GM13976 (cell line): ENCODE measurements around the gene RASAL2.

Source experiments
- DNase-seq: peaks from one replicate; pipeline ENCODE4 v3.0.0; 2012; ENCODE audit warnings: low spot score
- in situ Hi-C: fragments of 300-500 bp; cut with MboI; formaldehyde crosslinking; loops from one replicate; pipeline ENCODE4 v1.12.0; 2022; ENCODE audit warnings: low sequenced_read_pairs, mixed read lengths, inconsistent platforms; ENCODE audit not compliant: unreplicated experiment
- TF ChIP-seq, protein P1 (sequence below): IDR thresholded peaks from 2 replicates; pipeline ENCODE4 v1.5.1; 2012; ENCODE audit warnings: borderline replicate concordance, mild to moderate bottlenecking; ENCODE audit not compliant: insufficient read depth; ENCODE audit errors: extremely low read depth, missing control alignments, control extremely low read depth

The RASAL2 gene

DNA sequence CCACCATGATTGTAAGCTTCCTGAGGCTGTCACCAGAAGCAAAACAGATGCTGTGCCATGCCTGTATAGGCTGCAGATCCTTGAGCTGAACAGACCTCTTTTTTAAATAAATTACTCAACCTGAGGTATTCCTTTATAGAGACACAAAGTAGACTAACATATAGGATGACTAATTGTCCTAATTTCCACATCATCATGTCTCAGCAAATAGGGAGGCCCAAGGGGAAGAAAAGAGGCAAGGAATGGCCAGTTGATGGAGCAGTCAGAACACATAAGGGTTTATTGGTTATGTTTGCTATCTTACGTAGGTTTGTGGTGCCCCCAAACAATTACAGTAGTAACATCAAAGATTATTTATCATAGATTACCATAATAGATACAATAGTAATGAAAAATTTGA is 126.2 kb downstream of the RASAL2 start:
- no peak for DNase-seq
- in situ Hi-C loops: no loop called here
- TF ChIP-seq, protein P1, sequence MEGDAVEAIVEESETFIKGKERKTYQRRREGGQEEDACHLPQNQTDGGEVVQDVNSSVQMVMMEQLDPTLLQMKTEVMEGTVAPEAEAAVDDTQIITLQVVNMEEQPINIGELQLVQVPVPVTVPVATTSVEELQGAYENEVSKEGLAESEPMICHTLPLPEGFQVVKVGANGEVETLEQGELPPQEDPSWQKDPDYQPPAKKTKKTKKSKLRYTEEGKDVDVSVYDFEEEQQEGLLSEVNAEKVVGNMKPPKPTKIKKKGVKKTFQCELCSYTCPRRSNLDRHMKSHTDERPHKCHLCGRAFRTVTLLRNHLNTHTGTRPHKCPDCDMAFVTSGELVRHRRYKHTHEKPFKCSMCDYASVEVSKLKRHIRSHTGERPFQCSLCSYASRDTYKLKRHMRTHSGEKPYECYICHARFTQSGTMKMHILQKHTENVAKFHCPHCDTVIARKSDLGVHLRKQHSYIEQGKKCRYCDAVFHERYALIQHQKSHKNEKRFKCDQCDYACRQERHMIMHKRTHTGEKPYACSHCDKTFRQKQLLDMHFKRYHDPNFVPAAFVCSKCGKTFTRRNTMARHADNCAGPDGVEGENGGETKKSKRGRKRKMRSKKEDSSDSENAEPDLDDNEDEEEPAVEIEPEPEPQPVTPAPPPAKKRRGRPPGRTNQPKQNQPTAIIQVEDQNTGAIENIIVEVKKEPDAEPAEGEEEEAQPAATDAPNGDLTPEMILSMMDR: no peak

DNA sequence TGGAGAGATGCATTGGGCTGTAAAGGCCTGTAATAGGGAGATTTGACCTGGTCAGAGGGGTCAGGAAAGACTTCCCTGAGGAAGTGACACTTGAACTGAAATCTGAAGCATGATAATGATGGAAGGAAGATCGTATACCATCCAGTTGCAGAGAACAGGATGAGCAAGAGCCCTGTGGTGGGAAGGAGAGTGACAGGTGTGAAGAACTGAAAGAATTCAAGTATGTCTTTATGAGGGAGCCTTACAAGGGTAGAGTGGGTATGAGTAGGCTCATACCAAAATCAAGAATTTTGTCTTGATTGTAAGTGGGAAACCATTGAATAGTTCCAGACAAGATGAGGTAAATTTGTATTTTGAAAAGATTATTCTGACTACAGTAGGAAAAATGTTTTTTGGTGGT is 129.4 kb downstream of the RASAL2 start:
- DNase-seq: no peak
- TF ChIP-seq, protein P1: no peak
- in situ Hi-C loops: no loop called here

DNA sequence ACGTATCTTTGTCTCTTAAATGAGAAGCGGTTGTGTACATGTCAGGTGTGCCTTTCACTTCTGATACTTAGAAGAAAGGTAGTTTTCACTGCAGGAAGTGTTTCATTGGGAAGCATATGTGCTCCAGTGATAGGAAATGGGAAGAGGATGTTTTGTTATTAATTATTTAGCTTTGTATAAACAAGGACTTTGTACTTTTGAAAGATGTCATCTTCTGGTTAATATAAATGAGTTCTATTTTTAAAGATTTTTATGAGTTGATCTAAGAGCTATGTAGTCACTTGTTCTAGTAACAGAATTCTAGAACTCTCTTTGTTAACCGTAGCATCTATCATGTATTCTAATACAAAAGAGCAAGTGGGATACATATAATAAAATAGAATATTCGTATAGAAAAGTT is 130.5 kb downstream of the RASAL2 start:
- in situ Hi-C loops: no loop called here
- TF ChIP-seq, protein P1: no peak

DNA sequence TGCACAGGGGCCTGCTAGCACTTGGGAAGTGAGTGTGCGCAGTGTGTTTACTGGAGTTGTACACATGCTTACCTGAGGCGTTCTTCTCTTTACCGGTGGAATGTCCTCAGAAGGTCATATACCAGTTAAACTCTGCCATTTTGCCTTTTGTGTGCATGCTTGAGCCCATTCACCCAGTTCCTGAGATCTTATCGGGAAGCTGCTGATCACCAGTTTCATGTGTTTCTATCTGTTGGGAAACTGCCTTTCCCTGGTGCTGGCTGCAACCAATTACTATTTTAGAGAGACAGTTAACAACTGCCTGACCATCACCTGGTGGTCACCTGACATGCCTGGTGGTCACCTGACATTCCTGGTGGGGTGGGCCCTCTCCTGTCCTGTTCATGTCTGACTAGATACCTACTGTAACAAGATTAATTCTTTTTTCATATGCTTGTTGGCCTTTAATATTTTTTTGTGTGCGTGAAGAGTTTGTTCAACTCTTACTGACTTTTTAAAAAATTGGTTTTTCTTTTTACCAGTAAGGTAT is 137.0 kb downstream of the RASAL2 start:
- no peak for DNase-seq
- TF ChIP-seq, protein P1: no peak
- in situ Hi-C loops: no loop called here

More for the DNA sequence above, 130.5 kb downstream of the RASAL2 start:
- no peak for DNase-seq

DNA sequence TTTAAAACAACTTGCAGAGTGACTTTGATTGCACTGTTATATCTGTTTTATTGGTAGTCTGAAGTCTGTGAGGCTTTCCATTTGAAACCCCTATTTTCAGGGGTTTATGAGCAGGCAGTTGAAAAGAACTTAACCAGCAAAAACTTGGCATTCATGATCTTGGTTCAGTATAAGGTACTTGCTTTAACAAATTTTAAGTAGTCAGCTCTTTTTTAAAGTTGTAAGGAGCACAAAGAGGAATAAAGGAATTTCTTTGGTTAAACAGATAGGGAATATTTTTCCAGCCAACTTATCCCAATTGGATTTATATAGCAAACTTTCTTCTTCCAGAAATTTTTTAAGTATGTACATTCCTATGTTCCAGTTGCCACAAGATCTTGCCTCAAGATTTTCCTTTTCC is 138.2 kb downstream of the RASAL2 start:
- TF ChIP-seq, protein P1: no peak
- no peak for DNase-seq
- in situ Hi-C loops: no loop called here

DNA sequence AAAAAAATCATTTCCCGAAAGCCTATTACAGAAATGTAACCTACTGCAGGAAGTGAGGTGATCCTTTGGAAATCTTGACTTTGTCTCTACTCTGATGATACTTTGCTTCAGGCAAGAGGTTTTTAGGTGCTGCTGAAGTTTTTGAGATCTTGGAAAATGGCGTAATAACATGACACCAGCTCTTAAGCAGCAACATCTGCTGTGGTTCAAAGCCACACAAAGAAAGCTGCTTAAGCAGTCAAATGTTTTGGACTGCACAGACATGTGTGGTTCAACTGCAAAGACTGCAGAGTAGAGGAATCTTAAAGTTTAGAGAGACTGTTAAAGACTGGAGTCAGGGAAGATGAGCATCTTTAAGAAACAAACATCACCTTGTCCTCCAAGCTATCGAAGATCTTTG is 139.0 kb downstream of the RASAL2 start:
- in situ Hi-C loops: no loop called here
- DNase-seq: no peak
- TF ChIP-seq, protein P1: no peak

DNA sequence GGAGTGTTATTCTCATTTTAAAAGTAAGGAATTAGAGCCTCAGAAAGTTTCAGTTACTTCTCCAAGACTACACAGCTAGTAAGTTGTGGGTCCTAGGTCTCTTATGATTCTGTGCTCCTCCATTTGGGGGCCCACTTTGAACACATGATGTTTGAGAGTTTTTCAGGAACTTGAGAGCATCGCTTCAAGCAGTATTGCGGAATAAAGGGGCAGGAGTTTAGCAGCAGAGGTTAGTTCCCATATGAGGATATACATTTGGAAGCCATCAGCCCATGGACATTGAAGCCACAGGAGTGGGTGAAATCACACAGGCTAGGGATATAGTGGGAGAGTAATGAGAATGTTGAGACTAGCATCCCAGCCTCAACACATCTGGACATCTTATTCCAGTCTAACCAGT is 143.2 kb downstream of the RASAL2 start:
- DNase-seq: no peak
- in situ Hi-C loops: no loop called here
- TF ChIP-seq, protein P1: no peak
